ENCODE measurements around the gene TYMP. TPM values are rescaled to one million over a fixed set of nuclear protein-coding genes. Genes with fewer than 3 reads are reported as not detected.

The TYMP gene
- total RNA-seq, 1 experiment from 2014 or later, result 3.2 TPM

DNA sequence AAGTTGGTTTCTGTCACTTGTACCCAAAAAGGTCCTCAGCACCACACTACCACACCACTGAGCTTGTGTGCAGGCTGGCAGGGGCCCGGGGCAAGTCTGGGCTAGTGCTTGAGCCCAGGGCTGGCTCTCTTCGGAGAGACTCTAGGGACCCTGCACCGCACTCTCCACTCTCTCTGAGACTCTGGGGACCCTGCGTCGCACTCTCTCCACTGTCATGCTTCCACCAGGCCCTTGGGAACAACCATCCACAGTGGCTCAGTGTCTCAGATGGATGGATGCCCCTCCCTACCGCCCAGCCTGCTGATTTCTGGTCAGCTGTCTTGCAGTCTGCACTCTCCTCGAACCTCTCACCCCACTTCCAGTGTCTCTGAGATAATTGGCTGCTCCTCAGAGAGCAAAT lies 52.9 kb downstream of the TYMP start:
- no peak for DNase-seq (ENCODE audit: low read depth in 1 of 2, low spot score in 2 of 2)
- Histone ChIP-seq H3K36me3 (peaks cover 26% of the 10 kb centered on the region), H3K4me1 (replicated peaks) (peaks cover 28% of the 10 kb centered on the region)

More for the DNA sequence above, 52.9 kb downstream of the TYMP start:
- H3K27me3 ChIP-seq (replicated peaks), result peaks cover 29% of the 10 kb centered on the region
- no peaks in the 10 kb centered on the region for H3K9me3 ChIP-seq (replicated peaks)
- H3K27ac ChIP-seq, result no peak overlapping the region
- no peak overlapping the region for H3K4me3 ChIP-seq

Other genes starting within 250 kb of the TYMP start
- gene PLXNB2, start 222.4 kb downstream of the TYMP start, total RNA-seq (2014; rRNA removed; shearing (Covaris generic)), result 45.9 and 61.7 TPM in 2 replicates
- gene DENND6B, start 203.0 kb downstream of the TYMP start, total RNA-seq (2014; rRNA removed; shearing (Covaris generic)), result 0.06 and 0.47 TPM in 2 replicates
- 62.1 and 69.7 TPM in 2 replicates for gene PPP6R2, start 186.7 kb downstream of the TYMP start, total RNA-seq (2014; rRNA removed; shearing (Covaris generic))
- 77.0 and 87.9 TPM in 2 replicates for gene SBF1, start 55.0 kb downstream of the TYMP start, total RNA-seq (2014; rRNA removed; shearing (Covaris generic))
- 0.05 TPM in 1 of 2 replicates, not detected in the other for gene ADM2, start 48.5 kb downstream of the TYMP start, total RNA-seq (2014; rRNA removed; shearing (Covaris generic))
- not detected in 2 replicates for gene MIOX, start 43.2 kb downstream of the TYMP start, total RNA-seq (2014; rRNA removed; shearing (Covaris generic))
- 34.7 and 53.5 TPM in 2 replicates for gene LMF2, start 22.3 kb downstream of the TYMP start, total RNA-seq (2014; rRNA removed; shearing (Covaris generic))
- gene NCAPH2, start 21.8 kb downstream of the TYMP start, total RNA-seq (2014; rRNA removed; shearing (Covaris generic)), result 106 and 113 TPM in 2 replicates
- 2.0 and 6.3 TPM in 2 replicates for gene SCO2, start 4.4 kb downstream of the TYMP start, total RNA-seq (2014; rRNA removed; shearing (Covaris generic))
- gene KLHDC7B, start 15.9 kb upstream of the TYMP start, total RNA-seq (2014; rRNA removed; shearing (Covaris generic)), result 0.11 and 0.66 TPM in 2 replicates
- gene SYCE3, start 32.9 kb upstream of the TYMP start, total RNA-seq (2014; rRNA removed; shearing (Covaris generic)), result not detected in 2 replicates
- gene CPT1B, start 48.4 kb upstream of the TYMP start, total RNA-seq (2014; rRNA removed; shearing (Covaris generic)), result 1.7 and 2.5 TPM in 2 replicates
- gene CHKB, start 52.8 kb upstream of the TYMP start, total RNA-seq (2014; rRNA removed; shearing (Covaris generic)), result 26.5 and 47.8 TPM in 2 replicates
- gene MAPK8IP2, start 70.8 kb upstream of the TYMP start, total RNA-seq (2014; rRNA removed; shearing (Covaris generic)), result 0.03 TPM in 1 of 2 replicates, not detected in the other
- 20.2 and 22.7 TPM in 2 replicates for gene ARSA, start 98.1 kb upstream of the TYMP start, total RNA-seq (2014; rRNA removed; shearing (Covaris generic))
- 0.22 and 0.53 TPM in 2 replicates for gene SHANK3, start 142.8 kb upstream of the TYMP start, total RNA-seq (2014; rRNA removed; shearing (Covaris generic))
- gene ACR, start 208.2 kb upstream of the TYMP start, total RNA-seq (2014; rRNA removed; shearing (Covaris generic)), result not detected in 2 replicates